NCI-H2107 (cell line): ENCODE measurements around the gene CNN3.
"Not testable (repeated sequence)": the region's sequence is repeated elsewhere in the genome, so short reads cannot be mapped to it uniquely, and the experiment has no call there.

Source experiments
- DNase-seq: peaks from one replicate; lab custom pipeline; 2025; lab: John Stamatoyannopoulos, UW

Gene CNN3

GRCh38 chr1:94949681-94950661 is 23.1 kb upstream of the CNN3 start:
- DNase-seq = peak; percentile 83

- no peak for DNase-seq
These were observed 20.5 kb upstream of the CNN3 start for GRCh38 chr1:94947437-94947836.

- no peak for DNase-seq
These were observed 20.0 kb upstream of the CNN3 start for GRCh38 chr1:94946886-94947285.

GRCh38 chr1:94942171-94943128 is 15.5 kb upstream of the CNN3 start:
- DNase-seq = no peak

- DNase-seq = not testable (repeated sequence)
These were observed 14.6 kb upstream of the CNN3 start for GRCh38 chr1:94941480-94941879.

- no peak for DNase-seq
These were observed 13.8 kb upstream of the CNN3 start for GRCh38 chr1:94940738-94941137.

- no peak for DNase-seq
These were observed 10.9 kb upstream of the CNN3 start for GRCh38 chr1:94937820-94938219.

GRCh38 chr1:94936861-94937620 is 10.1 kb upstream of the CNN3 start:
- DNase-seq = no peak

GRCh38 chr1:94935476-94935875 is 8.6 kb upstream of the CNN3 start:
- no peak for DNase-seq

GRCh38 chr1:94935034-94935433 is 8.1 kb upstream of the CNN3 start:
- DNase-seq = no peak

GRCh38 chr1:94934551-94934950 is 7.6 kb upstream of the CNN3 start:
- no peak for DNase-seq

GRCh38 chr1:94931254-94931841 is 4.4 kb upstream of the CNN3 start:
- DNase-seq = no peak

GRCh38 chr1:94929351-94930217 is 2.7 kb upstream of the CNN3 start:
- no peak for DNase-seq

GRCh38 chr1:94928293-94928939 is 1.5 kb upstream of the CNN3 start:
- no peak for DNase-seq

- peak; percentile 66 for DNase-seq
These were observed 680 bp upstream of the CNN3 start for GRCh38 chr1:94927405-94928175.

GRCh38 chr1:94926126-94926914 is 590 bp downstream of the CNN3 start:
- DNase-seq = peak; percentile 76

GRCh38 chr1:94925561-94926125 is 1.3 kb downstream of the CNN3 start:
- peak; percentile 37 for DNase-seq

- no peak for DNase-seq
These were observed 1.9 kb downstream of the CNN3 start for GRCh38 chr1:94925004-94925403.
